PFSK-1 (cell line): ENCODE data around the gene MLKL.

Experiments
- FOXP2 ChIP-seq: optimal IDR thresholded peaks from 2 replicates; pipeline ENCODE3; 2011; ENCODE audit warnings: borderline replicate concordance, control low read depth, inconsistent platforms; ENCODE audit not compliant: insufficient read depth; ENCODE audit errors: extremely low read length, extremely low read depth
- POLR2AphosphoS5 ChIP-seq: IDR thresholded peaks from 2 replicates; pipeline ENCODE4 v1.6.1; 2012; ENCODE audit warnings: low read depth, mild to moderate bottlenecking, control low read depth, low read length, moderate library complexity
- REST ChIP-seq, 2 experiments: IDR thresholded peaks; 2 replicates each; pipeline versions ENCODE4 v1.6.1 to v1.8.0; 2011 to 2012; ENCODE audit warnings: low read depth in 2 of 2, low read length in 2 of 2, control low read depth in 1 of 2, inconsistent platforms in 1 of 2, mild to moderate bottlenecking in 1 of 2, moderate library complexity in 1 of 2; ENCODE audit not compliant: insufficient read depth in 1 of 2
- SIN3A ChIP-seq: IDR thresholded peaks from 2 replicates; pipeline ENCODE4 v1.6.1; 2012; ENCODE audit warnings: mild to moderate bottlenecking, low read length, moderate library complexity, borderline replicate concordance; ENCODE audit not compliant: insufficient read depth
- TAF1 ChIP-seq: IDR thresholded peaks from 2 replicates; pipeline ENCODE4 v1.6.1; 2012; ENCODE audit warnings: low read length, control low read depth, borderline replicate concordance; ENCODE audit not compliant: insufficient read depth

The MLKL gene

GRCh38 chr16:74745109-74745615 lies 44.5 kb upstream of the MLKL start:
- TF ChIP-seq FOXP2, result no peak

- no peak for TF ChIP-seq POLR2AphosphoS5
- no peak for TF ChIP-seq FOXP2
- TF ChIP-seq REST (IDR thresholded peaks at IDR 0.05; ENCODE audit: insufficient read depth in 1 of 2, low read depth in 2 of 2, low read length in 2 of 2), result no peak
- TF ChIP-seq SIN3A, result no peak
- TF ChIP-seq TAF1, result no peak
Measured at GRCh38 chr16:74744566-74744965, 43.9 kb upstream of the MLKL start.

GRCh38 chr16:74743668-74744299 lies 43.1 kb upstream of the MLKL start:
- no peak for TF ChIP-seq TAF1
- TF ChIP-seq POLR2AphosphoS5, result no peak
- no peak for TF ChIP-seq SIN3A
- TF ChIP-seq FOXP2, result no peak
- no peak for TF ChIP-seq REST (IDR thresholded peaks at IDR 0.05; ENCODE audit: insufficient read depth in 1 of 2, low read depth in 2 of 2, low read length in 2 of 2)

GRCh38 chr16:74743045-74743667 lies 42.5 kb upstream of the MLKL start:
- TF ChIP-seq FOXP2 (no peak), POLR2AphosphoS5 (no peak), TAF1 (no peak), SIN3A (no peak), REST (IDR thresholded peaks at IDR 0.05; ENCODE audit: insufficient read depth in 1 of 2, low read depth in 2 of 2, low read length in 2 of 2) (no peak)

GRCh38 chr16:74742051-74742481 lies 41.4 kb upstream of the MLKL start:
- TF ChIP-seq POLR2AphosphoS5, result no peak

- TF ChIP-seq SIN3A (no peak), FOXP2 (no peak), TAF1 (no peak), POLR2AphosphoS5 (no peak), REST (IDR thresholded peaks at IDR 0.05; ENCODE audit: insufficient read depth in 1 of 2, low read depth in 2 of 2, low read length in 2 of 2) (no peak)
Measured at GRCh38 chr16:74740795-74741304, 40.2 kb upstream of the MLKL start.
